PC-3 (cell line): ENCODE results near the gene KRTAP10-5.

Experiments
- CTCF ChIP-seq: fragments of 300-600 bp; sonication (generic); conservative IDR thresholded peaks from 2 replicates; pipeline ENCODE4 v1.5.1; 2017; ENCODE audit warnings: antibody characterized with exemption, low read depth, mild to moderate bottlenecking, low read length
- EZH2 ChIP-seq: fragments of 300-600 bp; sonication (generic); IDR thresholded peaks from one replicate; pipeline ENCODE4 v1.6.1; 2017; ENCODE audit warnings: antibody characterized with exemption, mild to moderate bottlenecking, low read length; ENCODE audit not compliant: unreplicated experiment

- TF ChIP-seq CTCF (no peak), EZH2 (no peak)
Observed at GRCh38 chr21:44548381-44548780, 32.0 kb downstream of the KRTAP10-5 start.
